ENCODE measurements around the gene RAB11FIP5.
A peak's percentile ranks its signal among the peaks of the same experiment; 100 is the strongest.

Gene RAB11FIP5

GRCh38 chr2:73087311-73087710 is 25.4 kb downstream of the RAB11FIP5 start:
- DNase-seq: no peak

- no peak for DNase-seq
Observed at GRCh38 chr2:73085691-73086090, 27.1 kb downstream of the RAB11FIP5 start.

- no peak for DNase-seq
Observed at GRCh38 chr2:73084971-73085370, 27.8 kb downstream of the RAB11FIP5 start.

GRCh38 chr2:73083886-73084800 is 28.6 kb downstream of the RAB11FIP5 start:
- no peak for DNase-seq

DNA sequence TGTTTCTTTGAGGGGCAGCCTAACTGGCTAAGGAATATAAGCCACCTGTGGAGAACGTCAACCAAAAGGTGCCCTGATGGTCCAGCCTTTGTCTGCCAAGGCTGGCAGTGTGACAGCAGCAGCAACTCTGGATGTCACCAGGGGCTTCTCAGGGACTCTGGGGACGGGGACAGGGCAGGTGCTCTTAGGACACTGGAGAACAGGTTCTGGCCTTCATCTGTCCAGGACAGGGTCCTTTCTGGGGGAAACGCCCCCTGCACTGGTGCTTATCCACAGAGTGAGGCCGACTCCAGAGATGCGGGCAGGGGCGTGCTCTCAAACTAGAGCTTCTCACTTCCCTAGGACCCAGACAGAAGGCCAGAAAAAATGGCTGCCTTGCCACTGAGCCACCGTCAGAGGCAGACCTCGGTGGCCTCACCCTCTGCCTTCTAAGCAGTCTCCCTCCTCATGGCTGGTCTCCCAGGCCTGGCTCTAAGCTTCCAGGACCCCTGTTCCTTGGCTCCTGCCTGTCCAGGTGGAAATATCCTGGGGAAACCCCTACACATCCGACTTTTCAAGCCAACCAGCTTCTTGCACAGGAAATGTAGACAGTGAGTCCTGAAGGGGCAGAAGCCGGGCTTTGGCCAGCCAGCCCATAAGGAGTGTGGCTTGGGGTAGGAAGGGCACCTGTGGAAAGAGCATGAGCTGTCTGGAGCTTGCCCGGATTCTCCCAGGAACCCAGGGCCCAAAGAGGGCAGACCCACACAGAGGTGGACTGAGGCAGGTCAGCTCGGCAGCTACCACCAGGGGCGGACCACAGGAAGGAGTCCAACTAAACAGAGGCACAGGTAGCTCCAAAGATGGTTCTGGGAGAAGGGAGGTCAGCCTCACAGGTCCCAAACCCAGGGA is 30.0 kb downstream of the RAB11FIP5 start:
- DNase-seq: no peak

- DNase-seq: no peak
Observed at GRCh38 chr2:73081181-73081671, 31.5 kb downstream of the RAB11FIP5 start.

DNA sequence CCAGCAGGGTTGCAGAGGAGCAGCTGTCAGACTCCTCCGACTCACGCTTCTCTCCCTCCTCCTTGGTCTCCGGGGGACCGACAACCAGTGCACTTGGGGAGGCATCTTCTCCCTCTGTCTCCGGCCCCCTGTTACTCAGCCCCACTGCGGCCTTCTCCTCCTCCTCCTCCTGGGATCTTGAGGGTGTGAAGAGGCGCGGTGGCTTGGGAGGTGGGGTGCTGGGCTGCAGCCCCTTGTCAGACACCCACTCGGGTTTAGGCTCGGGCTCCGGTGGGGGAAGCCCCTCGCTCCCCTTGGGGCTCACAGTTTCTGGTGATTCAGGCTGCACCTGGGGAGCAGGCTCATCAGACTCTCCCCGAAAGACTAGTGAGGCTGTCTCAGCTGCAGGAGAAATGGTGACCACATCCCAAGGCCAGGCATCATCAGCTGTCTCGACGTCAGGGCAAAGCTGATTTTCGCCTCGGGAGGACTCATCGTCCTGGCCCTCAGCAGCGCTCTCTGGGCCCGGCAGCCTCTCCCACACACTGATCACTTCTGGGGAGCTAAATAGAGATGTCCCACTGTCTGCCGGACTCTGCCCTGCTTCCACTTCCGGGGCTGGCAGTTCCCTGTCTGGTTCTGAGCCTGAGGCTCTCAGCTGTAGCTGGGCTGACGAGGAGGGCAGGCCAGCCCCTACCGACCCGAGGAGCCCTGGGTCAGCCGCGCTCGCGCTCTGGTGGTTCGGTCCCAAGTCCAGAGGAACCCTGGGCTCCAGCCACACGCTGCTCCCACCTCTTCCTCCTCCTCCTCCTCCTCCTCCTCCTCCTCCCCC is 32.2 kb downstream of the RAB11FIP5 start:
- no peak for DNase-seq

DNA sequence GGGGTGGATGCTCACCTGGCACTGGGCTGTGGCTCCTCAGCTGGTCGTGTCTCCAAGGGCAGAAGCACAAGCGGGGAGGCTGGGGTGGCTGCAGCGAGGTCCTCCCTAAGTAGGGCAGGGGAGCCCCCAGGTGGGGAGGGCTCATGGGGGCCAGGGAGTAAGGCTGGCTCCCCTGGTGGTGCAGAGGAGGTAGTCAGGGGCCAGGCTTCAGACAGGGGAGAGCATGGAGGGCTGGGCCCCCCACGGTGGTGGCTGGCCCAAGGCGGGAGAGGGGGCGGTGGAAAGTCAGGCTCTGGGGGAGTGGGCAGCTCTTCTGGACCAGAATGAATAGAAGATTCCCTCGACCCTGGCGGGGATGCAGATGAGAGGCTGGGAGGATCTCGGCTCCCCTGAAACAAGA is 33.1 kb downstream of the RAB11FIP5 start:
- no peak for DNase-seq

- no peak for DNase-seq
Observed at GRCh38 chr2:73078457-73079411, 34.0 kb downstream of the RAB11FIP5 start.

DNA sequence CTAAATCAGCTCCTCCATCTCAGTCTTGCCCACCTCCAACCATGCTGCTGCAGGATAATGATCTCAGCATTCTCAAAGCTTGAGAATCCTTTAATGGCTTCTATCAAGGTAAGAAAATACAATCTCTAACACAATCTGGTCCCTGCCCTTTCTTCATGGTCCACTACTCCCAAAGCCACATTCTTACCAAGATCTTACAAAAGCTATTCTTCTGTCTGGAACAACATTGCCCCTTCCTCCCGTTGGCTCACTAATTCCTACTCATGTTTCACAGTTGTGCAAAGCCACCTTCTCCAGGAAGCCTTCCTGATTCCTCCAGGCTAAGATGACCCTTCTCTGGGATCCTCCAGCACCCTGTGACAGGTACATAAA is 35.3 kb downstream of the RAB11FIP5 start:
- DNase-seq: no peak

DNA sequence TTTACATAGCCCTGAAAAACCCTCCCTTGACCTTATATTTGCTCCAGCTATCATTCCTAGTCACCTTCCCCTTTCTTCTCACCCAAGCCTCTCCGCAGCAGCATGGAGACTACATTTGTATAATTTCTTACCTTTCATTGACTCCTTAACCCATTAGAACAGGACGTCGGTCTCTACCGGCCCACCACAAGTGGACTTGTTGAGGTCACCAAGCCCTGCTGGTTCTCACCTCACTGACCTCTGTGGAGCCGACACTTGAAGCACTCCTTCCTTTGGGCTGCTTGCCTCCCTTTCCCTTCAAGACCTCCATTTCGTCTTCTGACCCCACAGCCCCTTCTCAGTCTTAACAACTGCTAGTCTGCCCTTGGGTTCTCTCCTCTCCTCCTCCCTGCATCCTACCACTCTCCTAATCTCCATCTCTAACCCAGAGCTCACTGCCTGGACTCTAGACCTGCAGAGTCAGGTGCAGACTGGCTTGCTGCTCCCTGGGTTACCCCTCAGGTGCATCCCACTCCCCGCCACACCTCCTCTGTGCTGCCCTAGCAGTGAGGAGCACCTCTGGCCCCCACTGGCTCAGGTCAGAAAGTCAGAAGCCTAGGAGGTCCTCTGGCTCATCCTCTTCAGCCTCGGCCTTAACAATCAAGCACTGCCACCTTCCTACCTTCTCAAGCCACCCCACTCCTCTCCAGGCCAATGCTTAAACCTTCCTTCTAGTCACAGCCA is 35.9 kb downstream of the RAB11FIP5 start:
- no peak for DNase-seq

GRCh38 chr2:73075477-73076373 is 37.0 kb downstream of the RAB11FIP5 start:
- peak; percentile 93 to 94 for DNase-seq

GRCh38 chr2:73074110-73075069 is 38.4 kb downstream of the RAB11FIP5 start:
- DNase-seq: no peak

GRCh38 chr2:73072416-73072815 is 40.3 kb downstream of the RAB11FIP5 start:
- DNase-seq: no peak

DNA sequence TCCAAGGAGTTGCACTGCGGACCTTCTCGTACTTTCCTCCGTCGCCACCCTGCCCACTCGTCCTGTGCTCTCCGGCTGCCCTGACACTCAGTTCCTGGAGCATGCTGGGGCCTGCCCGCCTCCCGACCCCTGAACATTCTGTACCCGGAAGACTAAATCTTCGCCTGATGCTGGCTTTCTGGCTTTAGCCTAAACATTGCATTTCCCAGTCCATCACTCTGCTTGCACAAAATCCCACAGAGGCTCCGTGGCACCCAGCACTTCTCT is 40.7 kb downstream of the RAB11FIP5 start:
- DNase-seq: no peak

DNA sequence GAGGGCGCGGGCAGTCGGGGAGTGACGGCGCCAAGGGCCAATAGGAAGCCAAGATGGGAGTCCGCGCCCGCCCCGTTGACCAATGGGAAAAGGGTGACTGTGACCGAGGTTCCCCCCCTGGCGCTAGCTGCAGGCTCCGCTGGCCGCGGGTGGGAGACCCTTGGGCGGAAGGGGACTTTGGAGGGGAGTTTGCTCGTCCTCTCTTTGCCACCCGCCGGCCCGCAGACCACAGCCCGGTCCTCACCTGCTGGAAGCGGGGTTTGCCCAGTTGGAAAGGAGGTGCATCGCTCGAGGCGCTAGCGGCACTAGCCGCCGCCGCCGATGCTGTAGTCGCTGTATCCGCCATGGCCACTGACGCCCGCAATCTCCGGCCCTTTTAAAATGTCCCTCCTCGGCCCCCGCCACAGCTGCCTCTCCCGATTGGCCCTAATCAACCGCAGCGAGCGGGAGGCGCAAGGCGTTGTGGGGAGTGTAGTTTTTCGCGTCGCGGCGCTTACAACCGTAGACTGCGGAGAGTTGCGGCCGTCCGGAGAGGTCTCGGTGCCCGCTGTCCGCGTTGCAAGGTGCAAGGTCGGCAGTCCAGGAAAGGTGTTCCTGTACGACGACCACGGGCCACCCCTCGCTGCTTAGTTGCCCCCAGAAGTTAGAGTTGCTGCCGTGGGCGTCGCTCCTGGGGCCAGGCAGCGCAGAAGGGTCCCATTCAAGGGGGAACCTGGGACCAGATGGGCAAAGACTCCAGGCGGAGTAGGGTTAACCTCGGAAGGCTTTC is 41.2 kb downstream of the RAB11FIP5 start, which contains the start of gene SFXN5:
SFXN5 (minus strand) TSS at position 353 of the 769 bp plus-strand sequence; CDS start at position 346, 7 bp downstream.
- peak; percentile 44 to 88 for DNase-seq

- no peak for DNase-seq
Observed at GRCh38 chr2:73070643-73071359, 41.9 kb downstream of the RAB11FIP5 start.

All from cerebellar nuclear complex (tissue), 1 donor.